ENCODE measurements around the gene SPAG17. TPM values are rescaled to one million over a fixed set of nuclear protein-coding genes. Genes with fewer than 3 reads are reported as not detected.

Gene SPAG17
- total and polyA plus RNA-seq, 2 of the 13 experiments (the other 11 are each of a cell fraction or from before 2014, with no cell fraction given): not detected

GRCh38 chr1:118116909-118117308 is 68.1 kb downstream of the SPAG17 start (continued):
- TF ChIP-seq HMGXB4 (CRISPR knock-in tag; IDR thresholded peaks at IDR 0.05; ENCODE audit: borderline replicate concordance in 1 of 2, low read depth in 1 of 2): no peak
- no peak for TF ChIP-seq SNAPC2 (CRISPR knock-in tag; IDR thresholded peaks at IDR 0.05)
- TF ChIP-seq BCL6 (CRISPR knock-in tag; IDR thresholded peaks at IDR 0.05): peak; percentile 51
- no peak for TF ChIP-seq HOXA9 (CRISPR knock-in tag; IDR thresholded peaks at IDR 0.05; ENCODE audit: borderline replicate concordance)
- no peak for TF ChIP-seq ZNF337 (CRISPR knock-in tag; IDR thresholded peaks at IDR 0.05; ENCODE audit: borderline replicate concordance, low read depth)
- peak; percentile 70; the same call in 1 of the 2 replicates for TF ChIP-seq HMG20A (CRISPR knock-in tag; IDR thresholded peaks at IDR 0.05; ENCODE audit: borderline replicate concordance)
- peak; percentile 35; the same call in 1 of the 2 replicates for TF ChIP-seq RXRB (CRISPR knock-in tag; IDR thresholded peaks at IDR 0.05; ENCODE audit: borderline replicate concordance)
- TF ChIP-seq CBX1 (IDR thresholded peaks at IDR 0.05; ENCODE audit: low read depth): no peak
- TF ChIP-seq RORA (CRISPR knock-in tag; IDR thresholded peaks at IDR 0.05): no peak
- TF ChIP-seq GATA4 (IDR thresholded peaks at IDR 0.05; ENCODE audit: borderline replicate concordance, low read depth): peak; percentile 42; the same call in 1 of the 2 replicates
- TF ChIP-seq MIXL1 (CRISPR knock-in tag; IDR thresholded peaks at IDR 0.05): peak; percentile 46; the same call in 1 of the 2 replicates
- TF ChIP-seq U2AF2 (IDR thresholded peaks at IDR 0.05; ENCODE audit: low read depth, low read length): no peak
- TF ChIP-seq TFE3 (CRISPR knock-in tag; IDR thresholded peaks at IDR 0.05): no peak
- no peak for TF ChIP-seq FOXP1 (IDR thresholded peaks at IDR 0.05)
- peak; percentile 24; the same call in 1 of the 2 replicates for TF ChIP-seq FOXP1 (CRISPR knock-in tag; IDR thresholded peaks at IDR 0.05)
- no peak for TF ChIP-seq ZNF235 (CRISPR knock-in tag; IDR thresholded peaks at IDR 0.05; ENCODE audit: borderline replicate concordance)
- TF ChIP-seq ZFP37 (CRISPR knock-in tag; IDR thresholded peaks at IDR 0.05; ENCODE audit: borderline replicate concordance): no peak
- peak; percentile 72; the same call in 1 of the 2 replicates for TF ChIP-seq THRA (CRISPR knock-in tag; IDR thresholded peaks at IDR 0.05; ENCODE audit: borderline replicate concordance)
- TF ChIP-seq SOX13 (IDR thresholded peaks at IDR 0.05): no peak
- TF ChIP-seq SOX13 (CRISPR knock-in tag; conservative IDR thresholded peaks at IDR 0.05 in 1 of 2, IDR thresholded peaks at IDR 0.05 in 1 of 2): peak in 1 of 2 experiments; percentile 75; a peak in 2 of 4 replicates
- TF ChIP-seq SOX5 (CRISPR knock-in tag; IDR thresholded peaks at IDR 0.05; ENCODE audit: borderline replicate concordance): peak; percentile 71; the same call in 1 of the 2 replicates
